A549 (cell line): Measurements from ENCODE around the gene OPN5.

Experiments
- CEBPB ChIP-seq, 2 experiments: fragments of >200 bp in 1 of 2; sonication (Bioruptor Twin) in 1 of 2; formaldehyde crosslinking in 1 of 2; IDR thresholded peaks; 2 replicates each; pipeline ENCODE4 v1.6.1; 2012 to 2016
- CTCF ChIP-seq: fragments of >200 bp; sonication (Bioruptor Twin); formaldehyde crosslinking; IDR thresholded peaks from 3 replicates; pipeline ENCODE4 v1.5.1; 2016
- ESRRA ChIP-seq: fragments of 150-350 bp; IDR thresholded peaks from 2 replicates; pipeline ENCODE4 v1.6.1; 2014; ENCODE audit warnings: mild to moderate bottlenecking, low read length, borderline replicate concordance
- FOSL2 ChIP-seq, 2 experiments: fragments of 450-650 bp in 1 of 2; fragments of >200 bp in 1 of 2; sonication (Bioruptor Twin) in 1 of 2; formaldehyde crosslinking; IDR thresholded peaks; 2 replicates each; pipeline versions ENCODE4 v1.5.0 to v1.6.1; 2016 to 2020; ENCODE audit warnings: mild to moderate bottlenecking in 1 of 2, moderate library complexity in 1 of 2
- MYC ChIP-seq: IDR thresholded peaks from 2 replicates; pipeline ENCODE4 v1.6.1; 2012; ENCODE audit warnings: mild to moderate bottlenecking, inconsistent platforms, low read length, improper control_type of control experiment, borderline replicate concordance
- RAD21 ChIP-seq, 2 experiments: fragments of >200 bp in 1 of 2; sonication (Bioruptor Twin) in 1 of 2; formaldehyde crosslinking in 1 of 2; IDR thresholded peaks in 1 of 2; conservative IDR thresholded peaks in 1 of 2; 2 replicates in 1 of 2; 3 replicates in 1 of 2; pipeline ENCODE4 v1.6.1; 2012 to 2018; ENCODE audit warnings: inconsistent platforms in 1 of 2

GRCh38 chr6:47875593-47875992 is 93.8 kb downstream of the OPN5 start:
- TF ChIP-seq CTCF: no peak
- TF ChIP-seq ESRRA: no peak
- TF ChIP-seq FOSL2 (IDR thresholded peaks at IDR 0.05): no peak
- TF ChIP-seq FOSL2 (CRISPR knock-in tag; IDR thresholded peaks at IDR 0.05): no peak
- no peak for TF ChIP-seq MYC
- TF ChIP-seq CEBPB (IDR thresholded peaks at IDR 0.05): no peak
- TF ChIP-seq RAD21 (conservative IDR thresholded peaks at IDR 0.05 in 1 of 2, IDR thresholded peaks at IDR 0.05 in 1 of 2): no peak
